HG02973 (cell line): ENCODE measurements around the gene FAAP20.
"Not testable (repeated sequence)": the region's sequence is repeated elsewhere in the genome, so short reads cannot be mapped to it uniquely, and the experiment has no call there.

ENCODE experiments used
- ATAC-seq: cut with Tn5 transposase; IDR thresholded peaks from one replicate; pipeline ENCODE4 v1.9.1; 2021; ENCODE audit warnings: moderate library complexity; ENCODE audit not compliant: unreplicated experiment

FAAP20 gene

GRCh38 chr1:2163205-2163604, 31.4 kb downstream of the FAAP20 start:
- ATAC-seq: no peak

GRCh38 chr1:2160451-2161300, 33.9 kb downstream of the FAAP20 start:
- ATAC-seq: no peak

- no peak for ATAC-seq
Measured at GRCh38 chr1:2159124-2159523, 35.4 kb downstream of the FAAP20 start.

- ATAC-seq: no peak
Measured at GRCh38 chr1:2158272-2158671, 36.3 kb downstream of the FAAP20 start.

DNA sequence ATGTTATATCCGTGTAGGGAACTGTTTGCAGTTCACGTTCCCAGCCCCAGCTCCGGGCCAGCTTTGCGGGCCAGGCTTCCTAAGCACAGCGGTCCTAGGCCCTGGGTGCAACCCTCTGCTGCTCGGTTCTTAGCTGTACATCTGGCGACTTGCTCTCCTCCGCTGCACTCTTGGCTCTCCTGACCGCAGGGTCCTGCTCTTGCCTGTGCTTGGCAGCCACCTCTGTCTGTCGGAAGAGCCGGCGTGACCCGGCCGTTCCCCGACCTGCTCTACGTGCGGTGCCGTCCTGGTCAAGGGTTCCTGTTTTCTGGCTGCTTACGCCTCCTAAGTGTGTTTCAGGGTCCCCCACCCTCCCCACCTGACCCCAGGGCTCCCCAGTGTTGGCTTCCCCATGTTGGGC, 36.7 kb downstream of the FAAP20 start:
- no peak for ATAC-seq

GRCh38 chr1:2156866-2157265, 37.7 kb downstream of the FAAP20 start:
- ATAC-seq: no peak

GRCh38 chr1:2155788-2156187, 38.8 kb downstream of the FAAP20 start:
- no peak for ATAC-seq

GRCh38 chr1:2155147-2155598, 39.4 kb downstream of the FAAP20 start:
- ATAC-seq: no peak

DNA sequence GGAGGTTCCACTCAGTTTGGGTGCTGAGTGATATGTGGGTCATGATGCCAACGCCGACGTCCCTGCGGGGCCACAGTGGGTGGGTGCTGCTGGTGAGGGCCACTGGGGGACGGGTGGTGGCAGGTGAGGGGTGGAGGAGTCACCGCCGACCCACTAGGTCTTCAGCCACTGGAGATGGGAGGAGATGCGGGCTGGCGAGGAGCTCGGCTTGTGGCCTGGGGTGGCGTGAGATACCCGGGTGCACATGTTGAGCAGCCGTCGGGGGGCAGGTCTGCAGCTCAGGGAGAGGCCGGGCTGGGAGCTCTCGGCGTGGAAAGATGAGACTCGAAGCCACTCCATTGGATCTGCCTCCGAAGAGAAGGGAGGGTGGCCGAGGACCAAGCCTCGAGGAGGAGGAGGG, 40.5 kb downstream of the FAAP20 start:
- ATAC-seq: no peak

DNA sequence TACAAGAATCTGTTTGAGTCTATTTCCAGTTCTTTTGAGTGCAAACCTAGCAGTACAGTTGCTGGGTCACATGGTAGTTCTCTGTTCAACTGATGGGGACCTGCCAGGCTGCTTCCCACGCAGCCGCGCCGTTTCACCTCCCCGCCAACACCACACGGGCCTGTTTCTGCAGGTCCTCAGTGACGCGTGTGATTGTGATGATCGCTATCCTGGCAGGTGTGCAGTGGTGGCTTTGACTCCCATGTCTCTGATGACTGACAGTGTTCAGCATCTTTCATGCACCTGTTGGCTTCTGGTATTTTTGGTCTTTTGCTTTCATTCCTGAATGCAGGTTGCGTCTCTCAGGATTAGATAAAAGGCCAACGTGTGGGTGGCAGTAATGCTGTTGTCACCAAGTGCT, 41.6 kb downstream of the FAAP20 start:
- no peak for ATAC-seq

DNA sequence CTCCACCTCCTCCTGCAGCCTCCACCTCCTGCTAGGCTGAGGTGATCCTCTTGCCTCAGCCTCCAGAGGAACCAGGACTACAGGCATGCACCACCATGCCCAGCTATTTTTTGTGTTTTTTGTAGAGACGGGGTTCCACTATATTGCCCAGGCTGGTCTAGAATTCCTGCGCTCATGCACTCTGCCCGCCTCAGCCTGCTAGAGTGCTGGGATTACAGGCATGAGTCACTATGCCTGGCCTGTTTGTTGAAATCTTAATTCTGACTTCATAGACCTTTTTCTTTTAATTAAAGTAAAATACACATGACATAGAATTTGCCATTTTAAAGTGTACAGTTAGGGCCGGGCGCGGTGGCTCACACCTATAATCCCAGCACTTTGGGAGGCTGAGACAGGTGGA, 42.7 kb downstream of the FAAP20 start:
- no peak for ATAC-seq

DNA sequence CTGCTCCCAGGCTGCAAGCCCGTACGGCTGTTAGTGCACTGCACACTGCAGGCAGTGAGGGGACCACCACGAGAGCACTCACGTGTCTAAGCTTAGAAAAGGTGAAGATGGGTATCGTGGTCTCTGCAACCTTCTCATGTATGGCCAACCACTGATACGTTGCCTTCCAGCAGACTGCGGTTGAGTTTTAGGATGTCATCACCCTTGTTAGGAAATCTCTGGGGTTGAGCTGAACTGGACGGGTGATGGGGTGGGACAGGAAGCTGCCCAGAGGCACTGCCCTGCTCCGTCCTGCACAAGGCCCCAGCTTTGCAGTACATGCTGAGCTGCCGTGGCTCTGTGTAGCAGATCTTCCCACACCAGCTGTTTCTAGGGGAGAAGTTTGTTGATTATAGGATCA, 43.3 kb downstream of the FAAP20 start:
- no peak for ATAC-seq

GRCh38 chr1:2150801-2151200, 43.8 kb downstream of the FAAP20 start:
- no peak for ATAC-seq

GRCh38 chr1:2148691-2149090, 45.9 kb downstream of the FAAP20 start:
- ATAC-seq: no peak

DNA sequence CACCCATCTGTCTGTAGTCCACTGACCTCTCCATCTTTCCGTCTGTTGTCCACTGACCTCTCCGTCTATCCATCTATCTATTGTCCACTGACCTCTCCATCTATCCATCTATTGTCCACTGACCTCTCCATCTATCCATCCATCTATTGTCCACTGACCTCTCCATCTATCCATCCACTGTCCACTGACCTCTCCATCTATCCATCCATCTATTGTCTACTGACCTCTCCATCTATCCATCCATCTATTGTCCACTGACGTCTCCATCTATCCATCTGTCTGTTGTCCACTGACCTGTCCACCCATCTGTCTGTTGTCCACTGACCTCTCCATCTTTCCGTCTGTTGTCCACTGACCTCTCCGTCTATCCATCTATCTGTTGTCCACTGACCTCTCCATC, 46.7 kb downstream of the FAAP20 start:
- ATAC-seq: not testable (repeated sequence)

- ATAC-seq: no peak
Measured at GRCh38 chr1:2146836-2147517, 47.6 kb downstream of the FAAP20 start.

GRCh38 chr1:2145946-2146835, 48.4 kb downstream of the FAAP20 start:
- ATAC-seq: no peak

DNA sequence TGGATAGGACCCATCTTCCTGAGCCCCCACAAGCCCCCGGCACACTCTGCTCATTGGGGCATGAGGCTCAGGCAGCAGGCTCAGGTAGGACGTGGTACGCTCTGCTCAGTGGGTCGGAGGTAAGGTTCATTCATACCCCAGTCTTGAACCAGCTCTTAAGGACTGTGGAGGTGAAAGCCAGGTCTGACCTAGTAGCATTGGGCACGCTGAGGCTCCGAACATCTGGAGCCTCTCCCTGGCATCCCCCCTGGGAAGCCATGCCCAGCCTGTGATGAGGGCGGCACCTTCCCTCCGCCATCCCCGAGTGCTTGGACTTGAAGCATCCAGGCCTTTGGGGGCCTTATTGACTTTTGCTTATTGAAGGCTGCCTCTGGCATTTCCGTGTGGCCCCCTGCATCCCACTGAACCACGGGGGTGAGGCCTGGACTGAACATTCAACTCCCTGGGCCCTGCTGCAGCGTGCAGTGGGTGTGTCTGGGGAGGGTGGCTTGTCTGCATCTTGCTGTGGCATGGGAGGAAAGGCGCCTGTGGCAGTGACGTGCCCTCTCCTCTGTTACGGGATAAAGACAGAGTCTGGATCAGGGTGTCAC, 50.0 kb downstream of the FAAP20 start:
- no peak for ATAC-seq

- no peak for ATAC-seq
Measured at GRCh38 chr1:2143814-2144500, 50.6 kb downstream of the FAAP20 start.

- no peak for ATAC-seq
Measured at GRCh38 chr1:2141025-2141424, 53.5 kb downstream of the FAAP20 start.
